ENCODE measurements around the gene GATA5.

- TF ChIP-seq POLR2A (IDR thresholded peaks at IDR 0.05) = no peak
- TF ChIP-seq, protein P1, sequence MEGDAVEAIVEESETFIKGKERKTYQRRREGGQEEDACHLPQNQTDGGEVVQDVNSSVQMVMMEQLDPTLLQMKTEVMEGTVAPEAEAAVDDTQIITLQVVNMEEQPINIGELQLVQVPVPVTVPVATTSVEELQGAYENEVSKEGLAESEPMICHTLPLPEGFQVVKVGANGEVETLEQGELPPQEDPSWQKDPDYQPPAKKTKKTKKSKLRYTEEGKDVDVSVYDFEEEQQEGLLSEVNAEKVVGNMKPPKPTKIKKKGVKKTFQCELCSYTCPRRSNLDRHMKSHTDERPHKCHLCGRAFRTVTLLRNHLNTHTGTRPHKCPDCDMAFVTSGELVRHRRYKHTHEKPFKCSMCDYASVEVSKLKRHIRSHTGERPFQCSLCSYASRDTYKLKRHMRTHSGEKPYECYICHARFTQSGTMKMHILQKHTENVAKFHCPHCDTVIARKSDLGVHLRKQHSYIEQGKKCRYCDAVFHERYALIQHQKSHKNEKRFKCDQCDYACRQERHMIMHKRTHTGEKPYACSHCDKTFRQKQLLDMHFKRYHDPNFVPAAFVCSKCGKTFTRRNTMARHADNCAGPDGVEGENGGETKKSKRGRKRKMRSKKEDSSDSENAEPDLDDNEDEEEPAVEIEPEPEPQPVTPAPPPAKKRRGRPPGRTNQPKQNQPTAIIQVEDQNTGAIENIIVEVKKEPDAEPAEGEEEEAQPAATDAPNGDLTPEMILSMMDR (IDR thresholded peaks at IDR 0.05) = no peak
Measured at GRCh38 chr20:62482146-62482809, 6.5 kb upstream of the GATA5 start.
